Endothelial cell (in vitro differentiated cells): ENCODE measurements around the gene TOM1L2. TPM values are rescaled to one million over a fixed set of nuclear protein-coding genes. Genes with fewer than 3 reads are reported as not detected.

Source experiments
- DNase-seq: peaks from one replicate; pipeline ENCODE4 v3.0.0; 2021; ENCODE audit warnings: low spot score
- H3K27ac Mint-ChIP-seq: one replicate; pipeline ENCODE4 v1.8.0; 2021; ENCODE audit warnings: mixed read lengths, inconsistent platforms; ENCODE audit not compliant: unreplicated experiment
- H3K27me3 Mint-ChIP-seq: one replicate; pipeline ENCODE4 v1.8.0; 2021; ENCODE audit warnings: mild to moderate bottlenecking, moderate library complexity, mixed read lengths, inconsistent platforms; ENCODE audit not compliant: unreplicated experiment
- H3K36me3 Mint-ChIP-seq: one replicate; pipeline ENCODE4 v1.8.0; 2021; ENCODE audit warnings: mild to moderate bottlenecking, low read depth, mixed read lengths, inconsistent platforms; ENCODE audit not compliant: unreplicated experiment
- H3K4me1 Mint-ChIP-seq: one replicate; pipeline ENCODE4 v1.8.0; 2021; ENCODE audit warnings: mild to moderate bottlenecking, mixed read lengths, inconsistent platforms; ENCODE audit not compliant: unreplicated experiment
- H3K4me3 Mint-ChIP-seq: one replicate; pipeline ENCODE4 v1.8.0; 2021; ENCODE audit warnings: mild to moderate bottlenecking, mixed read lengths, inconsistent platforms; ENCODE audit not compliant: unreplicated experiment
- H3K9me3 Mint-ChIP-seq: one replicate; pipeline ENCODE4 v1.8.0; 2021; ENCODE audit warnings: mixed read lengths, inconsistent platforms; ENCODE audit not compliant: unreplicated experiment
- total RNA-seq: library from RNA; stranded (reverse); fragmentation: NEBNext Ultra II Directional; extraction: Animal tissue kit (Norgen Biotek cat#: 25700); gene quantifications from one replicate; pipeline ENCODE4 v1.2.1, GENCODE V29; 2021; ENCODE audit not compliant: unreplicated experiment
- TF ChIP-seq, protein P1 (sequence below): fragments of 200-600 bp; sonication (generic); IDR thresholded peaks from one replicate; pipeline ENCODE4 v1.5.0; 2021; ENCODE audit warnings: antibody characterized with exemption; ENCODE audit not compliant: unreplicated experiment

The TOM1L2 gene
- total RNA-seq, 1 donor from 2014 or later: 26.9 TPM

DNA sequence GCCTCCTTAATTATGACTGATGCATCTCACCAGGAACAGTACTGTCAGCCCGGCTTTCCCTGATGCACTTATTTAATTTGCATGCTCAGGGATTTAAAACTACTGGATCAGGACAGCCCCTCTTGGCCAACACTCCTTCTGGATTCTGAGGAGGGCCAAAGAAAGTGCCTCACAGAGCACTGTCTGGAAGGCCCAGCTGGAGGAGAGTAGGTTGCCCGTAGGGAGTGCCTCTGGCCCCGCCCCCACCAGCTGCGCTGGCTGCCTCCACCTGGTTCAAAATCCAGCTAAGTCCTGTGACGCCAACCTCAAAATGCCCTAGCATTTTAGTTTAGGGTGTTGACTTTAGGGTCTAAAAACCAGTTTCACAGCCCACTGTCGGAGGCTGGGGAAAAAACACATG lies 86.0 kb downstream of the TOM1L2 start:
- Mint-ChIP-seq H3K27ac (no peak overlapping the region), H3K4me3 (no peak overlapping the region), H3K9me3 (no peaks in the 10 kb centered on the region), H3K27me3 (peaks cover 4% of the 10 kb centered on the region), H3K36me3 (peaks cover 9% of the 10 kb centered on the region), H3K4me1 (peaks cover 6% of the 10 kb centered on the region)
- TF ChIP-seq, protein P1, sequence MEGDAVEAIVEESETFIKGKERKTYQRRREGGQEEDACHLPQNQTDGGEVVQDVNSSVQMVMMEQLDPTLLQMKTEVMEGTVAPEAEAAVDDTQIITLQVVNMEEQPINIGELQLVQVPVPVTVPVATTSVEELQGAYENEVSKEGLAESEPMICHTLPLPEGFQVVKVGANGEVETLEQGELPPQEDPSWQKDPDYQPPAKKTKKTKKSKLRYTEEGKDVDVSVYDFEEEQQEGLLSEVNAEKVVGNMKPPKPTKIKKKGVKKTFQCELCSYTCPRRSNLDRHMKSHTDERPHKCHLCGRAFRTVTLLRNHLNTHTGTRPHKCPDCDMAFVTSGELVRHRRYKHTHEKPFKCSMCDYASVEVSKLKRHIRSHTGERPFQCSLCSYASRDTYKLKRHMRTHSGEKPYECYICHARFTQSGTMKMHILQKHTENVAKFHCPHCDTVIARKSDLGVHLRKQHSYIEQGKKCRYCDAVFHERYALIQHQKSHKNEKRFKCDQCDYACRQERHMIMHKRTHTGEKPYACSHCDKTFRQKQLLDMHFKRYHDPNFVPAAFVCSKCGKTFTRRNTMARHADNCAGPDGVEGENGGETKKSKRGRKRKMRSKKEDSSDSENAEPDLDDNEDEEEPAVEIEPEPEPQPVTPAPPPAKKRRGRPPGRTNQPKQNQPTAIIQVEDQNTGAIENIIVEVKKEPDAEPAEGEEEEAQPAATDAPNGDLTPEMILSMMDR: no peak
- no peak for DNase-seq

- TF ChIP-seq, protein P1: no peak
- no peak overlapping the region for H3K4me3 Mint-ChIP-seq
- H3K27me3 Mint-ChIP-seq: peaks cover 7% of the 10 kb centered on the region
- no peak for DNase-seq
- peaks cover 16% of the 10 kb centered on the region for H3K4me1 Mint-ChIP-seq
- H3K27ac Mint-ChIP-seq: no peak overlapping the region
- H3K9me3 Mint-ChIP-seq: no peaks in the 10 kb centered on the region
- peaks cover 5% of the 10 kb centered on the region for H3K36me3 Mint-ChIP-seq
Observed at GRCh38 chr17:17884391-17885357, 87.5 kb downstream of the TOM1L2 start.

DNA sequence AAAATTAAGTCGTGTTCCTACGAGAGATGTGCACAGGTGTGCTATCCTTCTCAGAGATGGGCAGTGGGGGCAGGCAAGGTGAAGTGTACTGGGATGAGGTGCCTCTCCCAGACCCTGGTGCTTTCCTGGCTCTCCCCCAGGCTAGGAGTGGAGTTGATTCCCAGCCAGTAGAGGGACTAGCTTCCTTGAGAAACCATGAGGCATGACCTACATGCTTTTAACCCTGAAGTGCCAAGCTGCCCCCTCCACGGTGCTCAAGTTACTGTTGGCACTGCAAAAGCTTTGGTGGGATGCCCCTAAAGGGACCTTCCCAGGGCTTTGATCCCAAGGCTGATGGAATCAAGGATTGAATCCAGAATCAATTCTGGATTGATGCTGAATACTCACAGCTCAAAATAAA lies 88.4 kb downstream of the TOM1L2 start:
- no peak overlapping the region for H3K27ac Mint-ChIP-seq
- H3K4me3 Mint-ChIP-seq: no peak overlapping the region
- H3K27me3 Mint-ChIP-seq: peaks cover 6% of the 10 kb centered on the region
- TF ChIP-seq, protein P1: no peak
- no peaks in the 10 kb centered on the region for H3K9me3 Mint-ChIP-seq
- no peak for DNase-seq
- peaks cover 21% of the 10 kb centered on the region for H3K4me1 Mint-ChIP-seq
- peaks cover 9% of the 10 kb centered on the region for H3K36me3 Mint-ChIP-seq

DNA sequence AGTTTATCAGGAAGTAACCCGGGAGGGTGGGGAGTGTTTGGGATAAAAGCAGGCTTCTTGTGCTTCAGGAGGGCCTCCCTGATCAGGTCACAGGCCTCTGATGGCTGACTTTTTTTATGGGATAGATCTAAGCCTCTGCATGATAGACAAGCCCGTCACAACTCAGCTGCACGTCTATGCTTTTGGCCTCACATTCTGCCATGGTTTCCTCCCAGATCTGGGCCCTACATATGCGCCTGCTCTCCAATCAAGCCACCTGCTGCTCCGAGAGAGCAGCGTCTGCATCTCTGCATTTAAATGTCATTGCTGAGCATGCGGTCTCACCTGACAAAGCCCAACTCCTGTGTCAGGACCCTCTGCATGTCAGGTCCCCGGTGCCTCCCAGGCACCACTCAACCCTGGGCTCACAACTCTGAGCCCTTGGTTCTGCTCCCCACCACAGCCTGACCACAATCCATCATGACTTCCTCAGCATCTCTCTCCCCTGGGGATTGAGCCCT lies 90.1 kb downstream of the TOM1L2 start:
- Mint-ChIP-seq H3K4me3 (no peak overlapping the region), H3K4me1 (peaks cover 25% of the 10 kb centered on the region), H3K9me3 (no peaks in the 10 kb centered on the region), H3K27ac (no peak overlapping the region), H3K27me3 (peaks cover 9% of the 10 kb centered on the region), H3K36me3 (peaks cover 19% of the 10 kb centered on the region)
- TF ChIP-seq, protein P1: no peak
- no peak for DNase-seq
